ENCODE measurements around the gene HTR2C. TPM values are rescaled to one million over a fixed set of nuclear protein-coding genes. Genes with fewer than 3 reads are reported as not detected.

HTR2C gene
- total and polyA plus RNA-seq, 2 experiments from 2014 or later, result 2.0 to 2.4 TPM

- no peak for TF ChIP-seq ZNF462 (CRISPR knock-in tag; IDR thresholded peaks at IDR 0.05)
- TF ChIP-seq EZH2phosphoT487 (IDR thresholded peaks at IDR 0.05; ENCODE audit: unreplicated experiment), result no peak
- no peak for TF ChIP-seq STAT1 (IDR thresholded peaks at IDR 0.05; ENCODE audit: unreplicated experiment)
- no peak for TF ChIP-seq ZNF331 (CRISPR knock-in tag; IDR thresholded peaks at IDR 0.05; ENCODE audit: low read depth)
- no peak for TF ChIP-seq EZH2 (IDR thresholded peaks at IDR 0.05; ENCODE audit: low read depth, unreplicated experiment)
- TF ChIP-seq REST (IDR thresholded peaks at IDR 0.05; ENCODE audit: unreplicated experiment), result no peak
- no peak for TF ChIP-seq POLR2AphosphoS5 (IDR thresholded peaks at IDR 0.05; ENCODE audit: low read depth)
- TF ChIP-seq JUNB (IDR thresholded peaks at IDR 0.05; ENCODE audit: unreplicated experiment), result no peak
Measured at GRCh38 chrX:114889481-114889880, 305.6 kb downstream of the HTR2C start (continued).
